Panc1 (cell line): ENCODE results near the gene TMIGD1.

ENCODE experiments used
- CTCF ChIP-seq: fragments of 450-650 bp; IDR thresholded peaks from 2 replicates; pipeline ENCODE4 v1.5.1; 2017; ENCODE audit warnings: mild to moderate bottlenecking
- SIN3A ChIP-seq: IDR thresholded peaks from 2 replicates; pipeline ENCODE4 v1.6.1; 2012; ENCODE audit warnings: low read depth, mild to moderate bottlenecking, low read length, moderate library complexity, borderline replicate concordance; ENCODE audit not compliant: insufficient read depth

GRCh38 chr17:30379903-30380381 is 46.1 kb upstream of the TMIGD1 start:
- TF ChIP-seq SIN3A: no peak
- TF ChIP-seq CTCF: no peak
